Thyroid gland (tissue), 4 donors: ENCODE measurements around the gene PXDN. TPM values are rescaled to one million over a fixed set of nuclear protein-coding genes. Genes with fewer than 3 reads are reported as not detected.

Source experiments
- DNase-seq, 2 donors: peaks; one replicate each; pipeline ENCODE4 v3.0.0-alpha.2; 2019
- H3K27ac ChIP-seq, 3 donors: fragments of 200-600 bp; sonication (generic); 1 replicate in 2 of 3; 2 replicates in 1 of 3; pipeline ENCODE4 v1.5.1; 2016 to 2019; ENCODE audit warnings: mild to moderate bottlenecking in 1 of 3, moderate library complexity in 1 of 3
- H3K27me3 ChIP-seq: fragments of 200-600 bp; sonication (generic); one replicate; pipeline ENCODE4 v1.5.1; 2019
- H3K36me3 ChIP-seq, 2 donors: fragments of 200-600 bp; sonication (generic); one replicate each; pipeline ENCODE4 v1.5.1; 2016 to 2019
- H3K4me1 ChIP-seq, 2 donors: fragments of 200-600 bp; sonication (generic); one replicate each; pipeline ENCODE4 v1.5.1; 2017 to 2019
- H3K4me3 ChIP-seq, 3 donors: fragments of 200-600 bp; sonication (generic); replicated peaks in 1 of 3; 1 replicate in 2 of 3; 2 replicates in 1 of 3; pipeline ENCODE4 v1.5.1; 2016; ENCODE audit warnings: mild to moderate bottlenecking in 1 of 3
- H3K9me3 ChIP-seq: fragments of 200-600 bp; sonication (generic); one replicate; pipeline ENCODE4 v1.5.1; 2017
- POLR2A ChIP-seq, 2 donors: fragments of 450-650 bp; IDR thresholded peaks; one replicate each; pipeline ENCODE4 v1.6.1; 2017; ENCODE audit warnings: antibody characterized with exemption in 2 of 2, mild to moderate bottlenecking in 2 of 2, moderate library complexity in 1 of 2
- WGBS, 2 donors: methylation state at CpG; one replicate each; pipeline ENCODE4 v1.1.5; 2017; 5-methylcytosine and 5-hydroxymethylcytosine counted together
- intact Hi-C: fragments of 100-400 bp; cut with DNase I; formaldehyde crosslinking; loops from one replicate; pipeline ENCODE4 v1.15.1; 2023
- total RNA-seq, 4 donors: library from RNA; depleted of rRNA; stranded (reverse); fragments of >200 nt; gene quantifications; one replicate each; pipeline ENCODE4 v1.2.3, GENCODE V29; 2016
- TF ChIP-seq, protein P1 (sequence below), 6 experiments: fragments of 200-600 bp in 3 of 6; fragments of 450-650 bp in 3 of 6; sonication (generic) in 3 of 6; IDR thresholded peaks; one replicate each; pipeline ENCODE4 v1.5.1; 2016 to 2019; ENCODE audit warnings: antibody characterized with exemption in 6 of 6, mild to moderate bottlenecking in 2 of 6, inconsistent platforms in 1 of 6, moderate library complexity in 1 of 6

Gene PXDN
- total RNA-seq, 4 donors from 2014 or later, result 6.9 to 17.3 (median 13.6) TPM

DNA sequence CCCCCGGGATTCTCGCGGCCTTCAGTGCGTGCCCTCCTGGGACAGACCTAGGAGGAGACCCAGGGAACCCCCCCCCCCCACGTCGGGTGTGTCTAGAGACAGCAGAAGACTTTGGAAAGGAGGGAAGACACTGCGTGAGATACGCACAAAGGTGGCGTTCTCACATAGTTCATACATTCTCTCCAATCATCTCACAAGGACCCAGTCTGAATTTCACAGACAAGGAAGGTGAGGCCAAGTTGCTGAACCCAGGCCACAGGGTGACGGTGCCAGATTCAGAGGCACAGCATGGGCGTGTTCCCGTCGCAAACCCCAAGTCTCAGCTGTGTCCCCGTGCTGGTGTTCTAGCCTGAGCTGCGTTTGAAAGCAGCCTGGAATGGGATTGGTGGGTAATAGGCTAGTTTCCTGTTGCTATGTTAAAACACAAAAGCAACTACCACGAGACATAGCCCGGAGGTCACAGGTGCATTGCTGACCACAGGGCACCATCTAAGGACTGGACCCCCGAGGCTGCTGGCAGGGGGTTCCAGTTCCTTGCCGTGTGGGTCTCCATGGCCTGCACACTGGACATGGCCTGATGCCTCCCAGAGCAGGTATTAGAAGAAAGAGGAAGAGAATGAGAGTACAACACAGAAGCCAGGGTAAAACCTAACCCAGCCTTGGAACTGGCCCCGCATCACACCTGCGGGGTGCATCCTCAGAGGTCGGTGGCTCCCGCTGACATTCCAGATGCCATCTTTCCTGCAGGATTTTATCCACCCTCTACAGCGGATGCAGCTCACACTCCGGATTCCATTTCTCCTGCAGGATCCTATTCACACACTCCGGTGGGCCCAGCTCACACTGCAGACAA, 1.1 kb upstream of the PXDN start:
- peaks cover 3 to 24% of the 10 kb centered on the region in 2 donors for H3K4me1 ChIP-seq
- 66 to 72% methylated on average over 26 of the region's 26 CpGs for WGBS, 2 donors
- intact Hi-C loops, result loop anchor here (5.0 kb wide), 1 partner anchor 153 kb away; no protein-coding TSS in a partner anchor
- no peak overlapping the region for H3K27ac ChIP-seq
- DNase-seq, result no peak
- H3K4me3 ChIP-seq, result peak overlapping the region in 1 of 3 donors; percentile 77
- TF ChIP-seq POLR2A (IDR thresholded peaks at IDR 0.05), result no peak
- TF ChIP-seq, protein P1, sequence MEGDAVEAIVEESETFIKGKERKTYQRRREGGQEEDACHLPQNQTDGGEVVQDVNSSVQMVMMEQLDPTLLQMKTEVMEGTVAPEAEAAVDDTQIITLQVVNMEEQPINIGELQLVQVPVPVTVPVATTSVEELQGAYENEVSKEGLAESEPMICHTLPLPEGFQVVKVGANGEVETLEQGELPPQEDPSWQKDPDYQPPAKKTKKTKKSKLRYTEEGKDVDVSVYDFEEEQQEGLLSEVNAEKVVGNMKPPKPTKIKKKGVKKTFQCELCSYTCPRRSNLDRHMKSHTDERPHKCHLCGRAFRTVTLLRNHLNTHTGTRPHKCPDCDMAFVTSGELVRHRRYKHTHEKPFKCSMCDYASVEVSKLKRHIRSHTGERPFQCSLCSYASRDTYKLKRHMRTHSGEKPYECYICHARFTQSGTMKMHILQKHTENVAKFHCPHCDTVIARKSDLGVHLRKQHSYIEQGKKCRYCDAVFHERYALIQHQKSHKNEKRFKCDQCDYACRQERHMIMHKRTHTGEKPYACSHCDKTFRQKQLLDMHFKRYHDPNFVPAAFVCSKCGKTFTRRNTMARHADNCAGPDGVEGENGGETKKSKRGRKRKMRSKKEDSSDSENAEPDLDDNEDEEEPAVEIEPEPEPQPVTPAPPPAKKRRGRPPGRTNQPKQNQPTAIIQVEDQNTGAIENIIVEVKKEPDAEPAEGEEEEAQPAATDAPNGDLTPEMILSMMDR (IDR thresholded peaks at IDR 0.05), result no peak
- H3K27me3 ChIP-seq, result no peaks in the 10 kb centered on the region
- no peaks in the 10 kb centered on the region for H3K36me3 ChIP-seq
- no peaks in the 10 kb centered on the region for H3K9me3 ChIP-seq

GRCh38 chr2:1744151-1744445, 217 bp downstream of the PXDN start:
- intact Hi-C loops, result loop anchor here (5.0 kb wide), 2 partner anchors 37 to 192 kb away; no protein-coding TSS in a partner anchor
- H3K4me3 ChIP-seq, result peak overlapping the region in 1 of 3 donors; percentile 77
- no peaks in the 10 kb centered on the region for H3K9me3 ChIP-seq
- H3K4me1 ChIP-seq, result peaks cover 3 to 24% of the 10 kb centered on the region in 2 donors
- H3K27me3 ChIP-seq, result no peaks in the 10 kb centered on the region
- H3K36me3 ChIP-seq, result no peaks in the 10 kb centered on the region
- H3K27ac ChIP-seq, result peak overlapping the region; percentile 60 to 94 (median 85)
- 0% methylated on average over 5 of the region's 33 CpGs; no CpG with 5 or more reads in 1 of the 2 donors for WGBS, 2 donors
- TF ChIP-seq POLR2A (IDR thresholded peaks at IDR 0.05), result no peak
- TF ChIP-seq, protein P1 (IDR thresholded peaks at IDR 0.05), result no peak
- no peak for DNase-seq

DNA sequence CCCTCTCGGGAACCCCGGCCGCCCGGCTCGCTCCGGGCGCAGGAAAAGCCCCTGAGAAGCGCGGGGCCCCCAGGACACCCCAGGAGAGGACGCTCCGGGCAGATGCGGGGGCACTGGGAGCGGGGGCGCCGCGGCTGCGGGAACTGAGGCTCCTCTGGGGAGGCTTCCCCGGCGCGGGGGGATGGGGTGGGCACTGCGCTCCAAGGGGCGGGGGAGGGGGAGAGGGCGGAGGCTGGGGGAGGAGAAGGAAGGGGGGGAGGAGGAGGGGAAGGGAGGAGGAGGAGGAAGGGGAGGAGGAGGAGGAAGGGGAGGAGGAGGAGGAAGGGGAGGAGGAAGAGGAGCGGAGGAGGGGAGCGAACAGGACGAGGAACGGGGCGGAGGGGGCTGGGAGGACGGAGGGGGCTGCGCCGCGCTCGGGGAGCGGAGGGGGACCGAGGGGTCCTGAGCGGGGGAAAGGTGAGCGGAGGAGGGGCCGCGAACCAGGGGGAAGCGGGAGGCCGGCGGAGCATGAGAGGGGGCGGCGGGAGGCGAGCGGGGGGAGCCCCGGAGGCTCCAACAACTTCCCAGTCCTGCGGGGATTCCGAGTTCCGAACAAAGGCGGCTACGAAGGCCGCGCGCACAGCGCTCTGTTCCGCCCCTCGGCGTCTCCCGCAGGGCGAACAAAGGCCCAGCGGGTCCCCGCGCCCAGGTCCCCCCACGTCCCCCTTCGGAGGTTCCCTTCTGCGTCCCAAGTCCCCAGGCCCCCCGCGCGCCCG, 742 bp downstream of the PXDN start:
- 2% methylated on average over 10 of the region's 71 CpGs; no CpG with 5 or more reads in 1 of the 2 donors for WGBS, 2 donors
- Histone ChIP-seq H3K9me3 (no peaks in the 10 kb centered on the region), H3K27ac (peak overlapping the region; percentile 75 to 94 (median 85)), H3K4me3 (peak overlapping the region in 2 of 3 donors; percentile 9 to 77), H3K4me1 (peaks cover 3 to 24% of the 10 kb centered on the region in 2 donors), H3K36me3 (no peaks in the 10 kb centered on the region), H3K27me3 (no peaks in the 10 kb centered on the region)
- no peak for TF ChIP-seq POLR2A (IDR thresholded peaks at IDR 0.05)
- TF ChIP-seq, protein P1 (IDR thresholded peaks at IDR 0.05), result no peak
- intact Hi-C loops, result loop anchor here (5.0 kb wide), 2 partner anchors 36 to 191 kb away; no protein-coding TSS in a partner anchor
- no peak for DNase-seq

- peak overlapping the region; percentile 75 to 94 (median 85) for H3K27ac ChIP-seq
- peaks cover 3 to 24% of the 10 kb centered on the region in 2 donors for H3K4me1 ChIP-seq
- no peaks in the 10 kb centered on the region for H3K9me3 ChIP-seq
- TF ChIP-seq, protein P1 (IDR thresholded peaks at IDR 0.05), result peak in 5 of 6 experiments; percentile 18 to 63 (median 56)
- TF ChIP-seq POLR2A (IDR thresholded peaks at IDR 0.05), result no peak
- no peaks in the 10 kb centered on the region for H3K36me3 ChIP-seq
- peak; percentile 78 to 81 for DNase-seq
- 4 to 5% methylated on average over 33 to 46 of the region's 54 CpGs for WGBS, 2 donors
- H3K27me3 ChIP-seq, result no peaks in the 10 kb centered on the region
- peak overlapping the region in 2 of 3 donors; percentile 9 to 77 for H3K4me3 ChIP-seq
- intact Hi-C loops, result loop anchor here (5.0 kb wide), 2 partner anchors 36 to 191 kb away; no protein-coding TSS in a partner anchor
Observed at GRCh38 chr2:1742681-1743395, 1.5 kb downstream of the PXDN start.
